Peyer's patch (tissue), 4 donors: ENCODE results near the gene CRLF2. TPM values are rescaled to one million over a fixed set of nuclear protein-coding genes. Genes with fewer than 3 reads are reported as not detected.

Experiments used
- DNase-seq, 3 donors: peaks; one replicate each; pipeline ENCODE4 v3.0.0-alpha.2; 2017 to 2019
- H3K27ac ChIP-seq, 4 donors: fragments of 200-600 bp; sonication (generic); one replicate each; pipeline ENCODE4 v1.5.1; 2016 to 2019
- H3K27me3 ChIP-seq, 2 donors: fragments of 200-600 bp; sonication (generic); one replicate each; pipeline ENCODE4 v1.5.1; 2019
- H3K36me3 ChIP-seq, 3 donors: fragments of 200-600 bp; sonication (generic); one replicate each; pipeline ENCODE4 v1.5.1; 2016 to 2019
- H3K4me1 ChIP-seq, 4 donors: fragments of 200-600 bp; sonication (generic); one replicate each; pipeline ENCODE4 v1.5.1; 2016 to 2019
- H3K4me3 ChIP-seq, 4 donors: fragments of 200-600 bp; sonication (generic); 1 replicate in 3 of 4; 2 replicates in 1 of 4; pipeline ENCODE4 v1.5.1; 2016 to 2019; ENCODE audit warnings: mild to moderate bottlenecking in 1 of 4
- H3K9me3 ChIP-seq, 4 donors: fragments of 200-600 bp; sonication (generic); one replicate each; pipeline ENCODE4 v1.5.1; 2016 to 2019; ENCODE audit warnings: mild to moderate bottlenecking in 1 of 4
- CTCF ChIP-seq, 6 experiments: fragments of 450-650 bp in 4 of 6; fragments of 200-600 bp in 2 of 6; sonication (generic) in 1 of 6; IDR thresholded peaks; one replicate each; pipeline ENCODE4 v1.5.1; 2017 to 2019; ENCODE audit warnings: antibody characterized with exemption in 6 of 6, mild to moderate bottlenecking in 3 of 6, moderate library complexity in 1 of 6
- POLR2A ChIP-seq, 2 donors: fragments of 450-650 bp; IDR thresholded peaks; one replicate each; pipeline ENCODE4 v1.5.1; 2017; ENCODE audit warnings: antibody characterized with exemption in 2 of 2, mild to moderate bottlenecking in 2 of 2, moderate library complexity in 2 of 2
- total RNA-seq, 4 donors: library from RNA; depleted of rRNA; stranded (reverse); fragments of >200 nt; gene quantifications; one replicate each; pipeline ENCODE4 v1.1.0, GENCODE V29; 2016

The CRLF2 gene
- total RNA-seq, 4 donors from 2014 or later = not detected

GRCh38 chrX:1222531-1223241 is 10.2 kb upstream of the CRLF2 start:
- Histone ChIP-seq H3K36me3 (no peaks in the 10 kb centered on the region), H3K27ac (no peak overlapping the region), H3K9me3 (peaks cover 0 to 6% (median 0%) of the 10 kb centered on the region in 4 donors), H3K27me3 (no peaks in the 10 kb centered on the region), H3K4me1 (no peaks in the 10 kb centered on the region), H3K4me3 (no peak overlapping the region)
- peak in 1 of 3 donors; percentile 8 for DNase-seq
- no peak for TF ChIP-seq POLR2A (IDR thresholded peaks at IDR 0.05)

GRCh38 chrX:1221296-1221845 is 8.9 kb upstream of the CRLF2 start:
- no peaks in the 10 kb centered on the region for H3K36me3 ChIP-seq
- H3K9me3 ChIP-seq = peaks cover 0 to 6% (median 0%) of the 10 kb centered on the region in 4 donors
- H3K27ac ChIP-seq = no peak overlapping the region
- TF ChIP-seq POLR2A (IDR thresholded peaks at IDR 0.05) (no peak), CTCF (IDR thresholded peaks at IDR 0.05) (no peak)
- DNase-seq = no peak
- no peaks in the 10 kb centered on the region for H3K27me3 ChIP-seq
- H3K4me1 ChIP-seq = no peaks in the 10 kb centered on the region
- no peak overlapping the region for H3K4me3 ChIP-seq

- Histone ChIP-seq H3K36me3 (no peaks in the 10 kb centered on the region), H3K9me3 (no peaks in the 10 kb centered on the region), H3K27ac (no peak overlapping the region), H3K4me1 (no peaks in the 10 kb centered on the region), H3K4me3 (no peak overlapping the region), H3K27me3 (no peaks in the 10 kb centered on the region)
- TF ChIP-seq CTCF (IDR thresholded peaks at IDR 0.05) (no peak), POLR2A (IDR thresholded peaks at IDR 0.05) (no peak)
- no peak for DNase-seq
Measured at GRCh38 chrX:1218286-1218685, 5.8 kb upstream of the CRLF2 start.

GRCh38 chrX:1215123-1215823 is 2.8 kb upstream of the CRLF2 start:
- H3K4me1 ChIP-seq = no peaks in the 10 kb centered on the region
- DNase-seq = no peak
- no peak overlapping the region for H3K27ac ChIP-seq
- TF ChIP-seq POLR2A (IDR thresholded peaks at IDR 0.05) (no peak), CTCF (IDR thresholded peaks at IDR 0.05) (no peak)
- no peak overlapping the region for H3K4me3 ChIP-seq
- H3K27me3 ChIP-seq = no peaks in the 10 kb centered on the region
- H3K36me3 ChIP-seq = no peaks in the 10 kb centered on the region
- no peaks in the 10 kb centered on the region for H3K9me3 ChIP-seq

GRCh38 chrX:1213971-1214370 is 1.5 kb upstream of the CRLF2 start:
- Histone ChIP-seq H3K9me3 (no peaks in the 10 kb centered on the region), H3K4me3 (no peak overlapping the region), H3K27me3 (no peaks in the 10 kb centered on the region), H3K27ac (no peak overlapping the region), H3K4me1 (no peaks in the 10 kb centered on the region), H3K36me3 (no peaks in the 10 kb centered on the region)
- DNase-seq = no peak
- TF ChIP-seq POLR2A (IDR thresholded peaks at IDR 0.05) (no peak), CTCF (IDR thresholded peaks at IDR 0.05) (no peak)

- Histone ChIP-seq H3K27me3 (no peaks in the 10 kb centered on the region), H3K27ac (no peak overlapping the region), H3K36me3 (no peaks in the 10 kb centered on the region), H3K4me3 (no peak overlapping the region), H3K9me3 (no peaks in the 10 kb centered on the region), H3K4me1 (peaks cover 0 to 7% (median 0%) of the 10 kb centered on the region in 4 donors)
- no peak for DNase-seq
- no peak for TF ChIP-seq CTCF (IDR thresholded peaks at IDR 0.05)
- no peak for TF ChIP-seq POLR2A (IDR thresholded peaks at IDR 0.05)
Measured at GRCh38 chrX:1210844-1211243, 1.6 kb downstream of the CRLF2 start.
